NCI-H128 (cell line): ENCODE data around the gene KANSL1.
A peak's percentile ranks its signal among the peaks of the same experiment; 100 is the strongest.

ENCODE experiments used
- DNase-seq: peaks from one replicate; lab custom pipeline; 2025; ENCODE audit not compliant: unreplicated experiment; lab: John Stamatoyannopoulos, UW

The KANSL1 gene

GRCh38 chr17:46003907-46004748, 189.1 kb downstream of the KANSL1 start:
- DNase-seq, result no peak

- DNase-seq, result no peak
These were observed 190.3 kb downstream of the KANSL1 start for GRCh38 chr17:46002973-46003316.

GRCh38 chr17:46002311-46002972, 190.8 kb downstream of the KANSL1 start:
- DNase-seq, result peak; percentile 42

GRCh38 chr17:46001390-46002310, 191.6 kb downstream of the KANSL1 start:
- DNase-seq, result no peak

- no peak for DNase-seq
These were observed 192.5 kb downstream of the KANSL1 start for GRCh38 chr17:46000757-46001156.

GRCh38 chr17:46000292-46000691, 192.9 kb downstream of the KANSL1 start:
- DNase-seq, result no peak

GRCh38 chr17:45999900-46000290, 193.3 kb downstream of the KANSL1 start:
- no peak for DNase-seq

GRCh38 chr17:45998987-45999899, 194.0 kb downstream of the KANSL1 start, which contains the start of gene STH:
Gene STH, plus strand, starts transcription at chr17:45999250. Its CDS starts 30 bp downstream, at chr17:45999280.
- no peak for DNase-seq

- no peak for DNase-seq
These were observed 195.6 kb downstream of the KANSL1 start for GRCh38 chr17:45997624-45998023.

GRCh38 chr17:45997166-45997565, 196.1 kb downstream of the KANSL1 start:
- DNase-seq, result no peak

GRCh38 chr17:45996282-45996937, 196.8 kb downstream of the KANSL1 start:
- no peak for DNase-seq

- DNase-seq, result no peak
These were observed 197.5 kb downstream of the KANSL1 start for GRCh38 chr17:45995627-45996270.

- no peak for DNase-seq
These were observed 198.2 kb downstream of the KANSL1 start for GRCh38 chr17:45994987-45995386.

- DNase-seq, result no peak
These were observed 199.1 kb downstream of the KANSL1 start for GRCh38 chr17:45993962-45994627.

- DNase-seq, result no peak
These were observed 200.3 kb downstream of the KANSL1 start for GRCh38 chr17:45992904-45993303.

GRCh38 chr17:45992175-45992574, 201.1 kb downstream of the KANSL1 start:
- DNase-seq, result no peak

GRCh38 chr17:45991341-45991740, 201.9 kb downstream of the KANSL1 start:
- no peak for DNase-seq

- DNase-seq, result no peak
These were observed 202.3 kb downstream of the KANSL1 start for GRCh38 chr17:45990886-45991285.

- DNase-seq, result no peak
These were observed 203.5 kb downstream of the KANSL1 start for GRCh38 chr17:45989759-45990158.
